Calu3 (cell line): ENCODE data around the gene MRPL20. TPM values are rescaled to one million over a fixed set of nuclear protein-coding genes. Genes with fewer than 3 reads are reported as not detected.

Experiments used
- BruUV-seq: library from RNA; stranded (reverse); fragments of 400-500 nt; replicated peaks from 2 replicates; lab custom pipeline; 2021; lab: Mats Ljungman, UMichigan
- CTCF ChIA-PET: fragments of 300-600 bp; sonication (Branson Sonifier 250); formaldehyde crosslinking; loops from one replicate; lab custom pipeline; 2022; ENCODE audit warnings: antibody characterized with exemption; lab: Charles Lee
- DNase-seq: peaks from one replicate; pipeline ENCODE4 v3.0.0; 2022
- H3K27ac Mint-ChIP-seq: one replicate; pipeline ENCODE4 v1.8.0; 2022; ENCODE audit warnings: mixed read lengths; ENCODE audit not compliant: unreplicated experiment
- H3K27me3 Mint-ChIP-seq: one replicate; pipeline ENCODE4 v1.8.0; 2022; ENCODE audit warnings: mixed read lengths; ENCODE audit not compliant: unreplicated experiment
- H3K36me3 Mint-ChIP-seq: one replicate; pipeline ENCODE4 v1.8.0; 2022; ENCODE audit warnings: mild to moderate bottlenecking, moderate library complexity, mixed read lengths; ENCODE audit not compliant: insufficient read depth, unreplicated experiment
- H3K4me1 Mint-ChIP-seq: one replicate; pipeline ENCODE4 v1.8.0; 2022; ENCODE audit warnings: mild to moderate bottlenecking, low read depth, mixed read lengths; ENCODE audit not compliant: unreplicated experiment
- H3K4me3 Mint-ChIP-seq: one replicate; pipeline ENCODE4 v1.8.0; 2022; ENCODE audit warnings: mild to moderate bottlenecking, low read depth, moderate library complexity, mixed read lengths; ENCODE audit not compliant: unreplicated experiment
- H3K9me3 Mint-ChIP-seq: one replicate; pipeline ENCODE4 v1.8.0; 2022; ENCODE audit warnings: low read depth, mixed read lengths; ENCODE audit not compliant: unreplicated experiment
- intact Hi-C: fragments of 100-400 bp; cut with micrococcal nuclease; formaldehyde crosslinking; loops from one replicate; pipeline ENCODE4 v1.10.0; 2022; ENCODE audit not compliant: unreplicated experiment
- total RNA-seq: library from RNA; stranded (reverse); gene quantifications from 2 replicates; pipeline ENCODE4 v1.2.3, GENCODE V29; 2022
- TF ChIP-seq, protein P1 (sequence below): fragments of 200-600 bp; IDR thresholded peaks from one replicate; pipeline ENCODE4 v1.8.0; 2022; ENCODE audit warnings: antibody characterized with exemption; ENCODE audit not compliant: unreplicated experiment

MRPL20 gene
- total RNA-seq, 1 experiment from 2014 or later = 81.2 TPM

DNA sequence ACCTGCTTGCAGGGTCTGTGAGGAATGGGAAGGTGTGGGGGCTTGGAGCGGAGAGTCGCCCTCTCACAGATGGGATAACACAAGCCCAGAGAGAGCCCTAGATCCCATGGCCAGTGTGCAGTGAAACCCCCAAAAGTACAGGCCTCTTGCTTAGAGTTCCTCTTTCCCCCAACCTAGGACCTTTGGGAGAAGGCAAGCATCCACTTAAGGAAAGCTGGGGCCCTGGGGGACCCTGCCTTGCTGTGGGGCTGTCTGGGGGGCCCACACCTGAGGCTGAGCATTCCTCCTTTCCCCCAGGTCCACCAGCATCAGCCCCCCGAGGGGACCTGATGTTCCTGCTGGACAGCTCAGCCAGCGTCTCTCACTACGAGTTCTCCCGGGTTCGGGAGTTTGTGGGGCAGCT is 29.5 kb upstream of the MRPL20 start:
- H3K4me1 Mint-ChIP-seq = no peaks in the 10 kb centered on the region
- H3K27me3 Mint-ChIP-seq = no peaks in the 10 kb centered on the region
- TF ChIP-seq, protein P1, sequence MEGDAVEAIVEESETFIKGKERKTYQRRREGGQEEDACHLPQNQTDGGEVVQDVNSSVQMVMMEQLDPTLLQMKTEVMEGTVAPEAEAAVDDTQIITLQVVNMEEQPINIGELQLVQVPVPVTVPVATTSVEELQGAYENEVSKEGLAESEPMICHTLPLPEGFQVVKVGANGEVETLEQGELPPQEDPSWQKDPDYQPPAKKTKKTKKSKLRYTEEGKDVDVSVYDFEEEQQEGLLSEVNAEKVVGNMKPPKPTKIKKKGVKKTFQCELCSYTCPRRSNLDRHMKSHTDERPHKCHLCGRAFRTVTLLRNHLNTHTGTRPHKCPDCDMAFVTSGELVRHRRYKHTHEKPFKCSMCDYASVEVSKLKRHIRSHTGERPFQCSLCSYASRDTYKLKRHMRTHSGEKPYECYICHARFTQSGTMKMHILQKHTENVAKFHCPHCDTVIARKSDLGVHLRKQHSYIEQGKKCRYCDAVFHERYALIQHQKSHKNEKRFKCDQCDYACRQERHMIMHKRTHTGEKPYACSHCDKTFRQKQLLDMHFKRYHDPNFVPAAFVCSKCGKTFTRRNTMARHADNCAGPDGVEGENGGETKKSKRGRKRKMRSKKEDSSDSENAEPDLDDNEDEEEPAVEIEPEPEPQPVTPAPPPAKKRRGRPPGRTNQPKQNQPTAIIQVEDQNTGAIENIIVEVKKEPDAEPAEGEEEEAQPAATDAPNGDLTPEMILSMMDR = no peak
- BruUV-seq = no TSS peak
- CTCF ChIA-PET = no interaction called here
- peak overlapping the region; percentile 50 for H3K27ac Mint-ChIP-seq
- H3K36me3 Mint-ChIP-seq = peaks cover 55% of the 10 kb centered on the region
- H3K4me3 Mint-ChIP-seq = peak overlapping the region; percentile 77
- intact Hi-C loops = no loop called here
- H3K9me3 Mint-ChIP-seq = no peaks in the 10 kb centered on the region
- no peak for DNase-seq

DNA sequence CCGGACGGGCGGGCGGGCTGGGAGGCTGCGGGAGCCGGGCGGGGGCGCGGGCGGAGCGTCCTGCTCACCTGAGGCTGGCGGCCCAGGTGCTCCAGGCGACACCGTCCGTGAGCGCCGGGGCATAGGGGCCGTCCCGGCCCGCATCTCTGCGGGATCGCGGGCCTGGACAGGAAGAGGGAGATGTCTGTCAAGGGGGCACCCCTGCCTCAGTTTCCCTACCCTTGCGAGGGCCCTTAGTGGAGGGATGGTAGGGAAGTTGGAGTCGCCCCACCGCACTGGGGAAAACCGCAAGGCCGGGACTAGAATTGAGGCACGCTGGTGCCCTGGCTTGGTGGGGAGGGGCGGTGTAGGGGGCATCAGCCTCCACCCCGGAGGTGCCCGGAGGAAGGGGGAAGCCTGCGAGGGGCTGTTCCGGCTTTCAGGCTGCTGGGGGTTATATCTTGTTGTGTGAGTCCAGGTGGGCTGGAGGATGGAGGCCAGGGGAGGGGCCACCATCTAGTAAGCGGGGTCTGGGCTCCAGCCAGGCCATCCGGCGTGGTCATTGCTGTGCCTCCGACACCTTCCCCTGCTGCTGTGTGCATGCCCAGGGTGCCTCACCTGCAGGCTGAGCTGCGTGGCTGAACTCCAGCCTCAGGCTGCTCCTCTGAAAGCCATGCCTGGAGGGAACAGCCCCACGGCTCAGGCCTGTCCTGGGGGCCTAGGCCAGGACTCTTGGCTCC is 29.0 kb upstream of the MRPL20 start:
- Mint-ChIP-seq H3K27ac (peak overlapping the region; percentile 50), H3K27me3 (no peaks in the 10 kb centered on the region), H3K4me1 (no peaks in the 10 kb centered on the region), H3K36me3 (peaks cover 54% of the 10 kb centered on the region), H3K9me3 (no peaks in the 10 kb centered on the region), H3K4me3 (peak overlapping the region; percentile 77)
- TF ChIP-seq, protein P1 = no peak
- CTCF ChIA-PET = interaction anchor here (1.0 kb wide), 1 partner anchor 30 kb away, joined by 4 read pairs; no protein-coding TSS in a partner anchor
- no TSS peak for BruUV-seq
- intact Hi-C loops = no loop called here
- no peak for DNase-seq

DNA sequence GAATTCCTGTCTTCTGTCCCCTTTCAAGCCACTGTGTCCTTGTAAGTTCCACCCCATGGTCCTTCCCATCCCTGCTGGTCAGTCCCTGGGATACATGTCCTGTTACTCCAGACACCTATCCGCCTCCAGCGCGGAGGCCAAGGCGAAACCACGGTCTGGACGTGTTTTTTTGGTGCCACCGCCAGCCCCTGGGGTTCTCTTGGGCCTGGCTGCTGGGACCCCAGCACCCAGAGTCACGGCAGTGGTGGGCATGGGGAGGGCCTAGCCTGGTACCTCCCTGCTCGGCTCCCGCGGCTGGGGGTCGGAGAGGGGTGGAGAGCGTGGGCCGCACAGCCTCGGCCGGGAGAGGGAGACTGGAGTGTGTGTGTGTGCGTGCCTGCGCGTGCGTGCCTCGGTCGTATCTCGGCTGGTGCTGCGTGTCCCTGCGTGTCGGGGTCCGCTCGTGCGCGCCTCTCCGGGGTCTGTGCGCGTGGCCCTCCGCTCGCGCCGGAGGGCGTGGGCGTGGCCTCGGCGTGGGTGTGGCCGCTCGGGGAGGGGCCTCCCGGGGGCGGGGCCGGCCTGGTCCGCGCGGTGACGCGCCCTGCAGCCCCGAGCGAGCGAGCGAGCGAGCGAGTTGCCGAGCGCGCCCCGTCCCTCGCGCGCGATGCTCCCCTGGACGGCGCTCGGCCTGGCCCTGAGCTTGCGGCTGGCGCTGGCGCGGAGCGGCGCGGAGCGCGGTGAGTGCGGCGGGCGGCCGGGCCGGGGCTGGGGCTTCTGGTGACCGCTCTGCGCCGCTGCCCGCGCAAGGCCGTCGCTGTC is 28.2 kb upstream of the MRPL20 start, which contains the start of gene VWA1:
Gene VWA1 (plus strand): TSS at position 585 of the 798 bp plus-strand sequence. CDS start 59 bp downstream, at position 644.
- Mint-ChIP-seq H3K4me1 (no peaks in the 10 kb centered on the region), H3K4me3 (peak within 1 kb of the TSS; percentile 77), H3K36me3 (peaks cover 46% of the 10 kb centered on the region), H3K27me3 (no peaks in the 10 kb centered on the region), H3K27ac (peak within 1 kb of the TSS; percentile 50), H3K9me3 (no peaks in the 10 kb centered on the region)
- CTCF ChIA-PET = interaction anchor here (1.0 kb wide), 1 partner anchor 29 kb away, joined by 4 read pairs; no protein-coding TSS in a partner anchor
- TF ChIP-seq, protein P1 = no peak
- DNase-seq = peak; percentile 81
- BruUV-seq = no TSS peak
- intact Hi-C loops = no loop called here

DNA sequence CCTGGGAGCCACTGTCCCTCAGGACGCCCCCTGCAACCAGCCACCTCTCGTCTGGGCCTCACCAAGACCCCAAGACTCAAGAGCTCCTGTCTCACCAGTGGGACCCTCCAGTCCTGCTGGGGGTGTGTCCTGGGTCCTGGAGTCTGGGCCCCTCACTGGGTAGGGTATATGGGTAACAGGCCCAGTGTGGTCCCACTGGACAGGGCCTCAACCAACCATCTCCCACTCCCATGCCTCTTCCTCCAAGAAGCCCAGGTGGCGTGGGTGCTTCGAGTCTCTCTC is 27.7 kb upstream of the MRPL20 start:
- CTCF ChIA-PET = no interaction called here
- Mint-ChIP-seq H3K4me1 (peaks cover 3% of the 10 kb centered on the region), H3K27ac (peak overlapping the region; percentile 36), H3K4me3 (peak overlapping the region; percentile 77), H3K9me3 (no peaks in the 10 kb centered on the region), H3K36me3 (peaks cover 41% of the 10 kb centered on the region), H3K27me3 (no peaks in the 10 kb centered on the region)
- no TSS peak for BruUV-seq
- intact Hi-C loops = no loop called here
- TF ChIP-seq, protein P1 = no peak
- no peak for DNase-seq
